Subcutaneous preadipocyte (primary cell): ENCODE results near the gene SYT7. TPM values are rescaled to one million over a fixed set of nuclear protein-coding genes. Genes with fewer than 3 reads are reported as not detected.

ENCODE experiments used
- small RNA-seq: library from RNA; depleted of rRNA; stranded (forward); fragments of <200 nt; gene quantifications from one replicate; pipeline ENCODE3, GENCODE V24; 2012
- total RNA-seq: library from RNA; depleted of rRNA; stranded (reverse); fragments of >200 nt; gene quantifications from 2 replicates; pipeline ENCODE4 v1.2.3, GENCODE V29; 2012

Gene SYT7, protein sequence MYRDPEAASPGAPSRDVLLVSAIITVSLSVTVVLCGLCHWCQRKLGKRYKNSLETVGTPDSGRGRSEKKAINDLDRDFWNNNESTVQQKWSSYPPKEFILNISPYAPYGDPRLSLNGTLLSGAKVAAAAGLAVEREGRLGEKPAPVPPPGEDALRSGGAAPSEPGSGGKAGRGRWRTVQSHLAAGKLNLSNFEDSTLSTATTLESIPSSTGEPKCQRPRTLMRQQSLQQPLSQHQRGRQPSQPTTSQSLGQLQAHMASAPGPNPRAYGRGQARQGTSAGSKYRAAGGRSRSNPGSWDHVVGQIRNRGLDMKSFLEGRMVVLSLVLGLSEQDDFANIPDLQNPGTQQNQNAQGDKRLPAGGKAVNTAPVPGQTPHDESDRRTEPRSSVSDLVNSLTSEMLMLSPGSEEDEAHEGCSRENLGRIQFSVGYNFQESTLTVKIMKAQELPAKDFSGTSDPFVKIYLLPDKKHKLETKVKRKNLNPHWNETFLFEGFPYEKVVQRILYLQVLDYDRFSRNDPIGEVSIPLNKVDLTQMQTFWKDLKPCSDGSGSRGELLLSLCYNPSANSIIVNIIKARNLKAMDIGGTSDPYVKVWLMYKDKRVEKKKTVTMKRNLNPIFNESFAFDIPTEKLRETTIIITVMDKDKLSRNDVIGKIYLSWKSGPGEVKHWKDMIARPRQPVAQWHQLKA
- total RNA-seq = 7.4 and 11.0 TPM in 2 replicates

DNA sequence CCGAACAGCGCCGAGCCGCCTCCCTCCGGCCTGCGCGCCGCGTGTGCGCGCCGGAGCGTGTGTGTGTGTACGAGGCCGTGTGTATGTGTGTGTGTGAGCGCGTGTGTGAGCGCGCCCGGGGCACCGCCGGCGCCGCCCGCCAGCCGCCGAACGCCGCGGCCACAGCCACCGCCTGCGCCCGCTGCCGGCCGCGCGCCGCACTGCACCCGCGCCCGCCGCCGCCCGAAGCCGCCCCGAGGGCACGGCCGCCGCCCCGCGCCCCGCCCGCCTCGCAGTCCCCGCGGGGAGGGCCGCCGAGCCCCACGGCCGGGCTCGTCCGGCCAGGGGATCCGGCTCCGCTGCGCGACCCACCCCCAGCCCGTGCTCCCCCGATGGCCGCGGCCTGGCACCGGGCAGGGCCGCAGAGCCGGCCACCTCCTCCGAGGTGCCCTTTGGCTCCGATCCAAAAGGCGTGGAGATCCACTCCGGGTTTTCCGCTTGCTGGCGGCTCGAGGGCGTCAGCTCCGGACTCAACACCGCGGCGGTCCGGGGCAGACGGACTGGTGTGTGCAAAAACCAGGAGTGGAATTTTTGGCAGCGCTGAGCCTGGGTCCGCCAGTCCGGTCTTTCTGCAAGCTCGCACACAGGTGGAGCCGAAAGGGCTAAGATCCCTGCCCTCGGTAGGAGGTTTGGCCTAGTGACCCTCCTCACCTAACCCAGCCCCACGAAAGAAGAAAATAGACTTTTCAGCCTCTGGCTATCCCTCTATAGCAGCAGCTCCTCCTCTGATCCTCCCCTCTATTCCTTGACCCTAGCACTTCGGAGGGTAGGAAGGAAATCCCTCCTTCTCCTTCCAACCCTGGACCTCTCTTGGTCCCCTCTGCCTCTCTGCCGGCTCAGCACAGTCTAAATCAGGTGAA lies at the start of gene SYT7:
TSS of gene SYT7 (minus strand) at position 47 of the 899 bp plus-strand sequence. CDS start 256 bp downstream, outside the sequence.

DNA sequence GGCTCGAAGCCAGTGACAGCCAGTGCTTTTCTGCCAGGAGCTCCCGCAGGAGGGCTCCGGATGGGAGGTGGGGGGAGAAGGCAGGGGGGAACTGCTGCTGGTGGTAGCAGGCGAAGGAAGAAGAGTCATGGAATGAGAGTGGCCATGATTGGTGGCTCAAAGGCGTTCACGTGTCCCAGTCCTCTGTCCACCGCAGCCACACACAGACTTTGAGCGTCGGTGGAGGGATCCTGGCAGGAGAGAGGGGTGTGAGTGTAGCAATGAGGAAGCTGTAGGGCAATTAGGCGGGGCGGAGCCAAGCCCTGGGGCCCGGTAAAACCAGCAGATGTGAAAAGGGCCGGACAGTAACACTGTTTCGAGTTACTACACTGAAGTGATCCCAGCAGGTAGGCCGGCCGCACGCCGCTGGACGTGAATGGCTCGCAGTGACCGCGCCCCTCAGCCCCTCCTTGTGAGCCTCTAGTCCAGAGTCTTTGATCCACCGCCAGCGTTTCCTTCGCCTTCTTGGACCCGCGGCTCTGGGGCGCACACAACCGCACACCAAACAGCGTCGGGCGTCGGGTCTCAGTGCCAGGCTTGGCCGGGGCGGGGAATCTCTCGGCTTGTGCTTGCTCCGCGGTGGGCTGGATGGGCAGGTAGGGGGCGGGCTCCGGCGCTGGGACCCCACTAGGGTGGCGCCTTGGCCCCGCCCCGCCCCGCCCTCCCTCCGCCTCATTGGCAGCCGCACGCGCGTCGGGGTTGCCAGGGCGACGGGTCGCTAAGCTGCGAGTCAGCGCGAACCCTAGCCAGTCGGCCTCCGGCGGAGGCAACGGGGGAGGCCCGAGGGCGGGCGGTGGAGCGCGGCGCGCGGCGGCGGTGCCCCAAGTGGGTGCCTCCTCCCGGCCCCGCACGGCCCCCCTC lies 72.7 kb downstream of the SYT7 start, which contains the start of gene LRRC10B:
TSS of gene LRRC10B (plus strand) at position 788 of the 900 bp plus-strand sequence. CDS start 250 bp downstream, outside the sequence.

Small RNA genes lying within 50 kb of the gene (small RNA-seq; reads per million reads assigned to genes)
- not detected for gene MIR4488

Other genes starting within 250 kb of the SYT7 start
- gene DDB1, start 248.0 kb downstream of the SYT7 start, total RNA-seq = 241 and 273 TPM in 2 replicates
- gene TKFC, start 247.8 kb downstream of the SYT7 start, total RNA-seq = 23.9 and 29.1 TPM in 2 replicates
- 28.2 and 29.4 TPM in 2 replicates for gene CYB561A3, start 219.2 kb downstream of the SYT7 start, total RNA-seq
- 23.1 and 25.6 TPM in 2 replicates for gene TMEM138, start 218.7 kb downstream of the SYT7 start, total RNA-seq
- 4.7 and 5.1 TPM in 2 replicates for gene TMEM216, start 188.5 kb downstream of the SYT7 start, total RNA-seq
- gene CPSF7, start 151.1 kb downstream of the SYT7 start, total RNA-seq = 24.6 and 31.7 TPM in 2 replicates
- gene SDHAF2, start 151.0 kb downstream of the SYT7 start, total RNA-seq = 31.5 and 39.7 TPM in 2 replicates
- gene LRRC10B, start 72.3 kb downstream of the SYT7 start, total RNA-seq = under 0.01 TPM in 1 of 2 replicates, not detected in the other
- 2.2 and 3.1 TPM in 2 replicates for gene DAGLA, start 99.3 kb upstream of the SYT7 start, total RNA-seq
- gene MYRF, start 171.6 kb upstream of the SYT7 start, total RNA-seq = under 0.01 and 0.20 TPM in 2 replicates
- 63.5 and 68.0 TPM in 2 replicates for gene TMEM258, start 211.5 kb upstream of the SYT7 start, total RNA-seq
- 20.6 and 42.4 TPM in 2 replicates for gene FEN1, start 211.8 kb upstream of the SYT7 start, total RNA-seq
- 182 and 244 TPM in 2 replicates for gene FADS1, start 235.9 kb upstream of the SYT7 start, total RNA-seq
- 433 and 519 TPM in 2 replicates for gene FADS2, start 247.2 kb upstream of the SYT7 start, total RNA-seq